HG02852 (cell line): Measurements from ENCODE around the gene KIF18B.

Source experiments
- ATAC-seq: cut with Tn5 transposase; IDR thresholded peaks from one replicate; pipeline ENCODE4 v1.9.1; 2021; ENCODE audit warnings: mild to moderate bottlenecking, moderate library complexity; ENCODE audit not compliant: unreplicated experiment

KIF18B gene

DNA sequence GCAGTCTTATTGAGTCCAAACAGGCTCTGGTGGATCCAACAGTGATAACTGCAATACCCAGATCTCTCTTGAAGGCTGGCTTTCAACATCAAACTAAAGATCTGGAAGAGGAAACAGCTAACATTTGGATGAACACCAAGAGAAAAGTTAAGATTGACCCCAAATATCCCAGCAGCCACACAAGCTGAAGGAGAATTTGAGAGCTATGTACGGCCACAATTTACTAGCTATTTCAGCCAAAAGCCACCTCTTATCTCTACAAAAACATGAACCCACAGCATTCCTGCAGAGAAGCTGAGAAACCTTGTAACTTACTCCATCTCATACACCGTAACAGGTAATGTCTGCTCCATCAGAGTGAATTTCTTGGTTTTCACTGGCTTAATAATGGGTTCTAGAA lies 62.6 kb downstream of the KIF18B start:
- ATAC-seq, result no peak

DNA sequence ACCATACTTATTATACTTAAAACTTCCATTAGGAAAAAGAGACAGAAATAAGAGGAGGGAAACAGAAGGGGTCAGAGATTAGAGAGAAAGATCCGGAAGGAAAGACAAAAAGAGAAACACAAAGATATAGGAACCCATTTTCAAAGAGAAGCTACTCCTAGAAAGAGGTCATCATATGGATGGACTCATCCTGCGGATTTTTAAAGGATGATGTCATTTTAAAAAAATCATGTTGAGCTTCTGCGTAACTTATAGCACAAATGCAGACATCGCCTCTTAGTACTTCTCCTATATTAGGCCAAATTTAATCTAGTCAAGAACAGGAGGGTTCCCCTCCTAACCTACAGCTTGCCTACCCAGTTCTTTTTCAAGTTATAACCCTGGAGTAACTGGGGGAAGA lies 66.4 kb downstream of the KIF18B start:
- no peak for ATAC-seq

DNA sequence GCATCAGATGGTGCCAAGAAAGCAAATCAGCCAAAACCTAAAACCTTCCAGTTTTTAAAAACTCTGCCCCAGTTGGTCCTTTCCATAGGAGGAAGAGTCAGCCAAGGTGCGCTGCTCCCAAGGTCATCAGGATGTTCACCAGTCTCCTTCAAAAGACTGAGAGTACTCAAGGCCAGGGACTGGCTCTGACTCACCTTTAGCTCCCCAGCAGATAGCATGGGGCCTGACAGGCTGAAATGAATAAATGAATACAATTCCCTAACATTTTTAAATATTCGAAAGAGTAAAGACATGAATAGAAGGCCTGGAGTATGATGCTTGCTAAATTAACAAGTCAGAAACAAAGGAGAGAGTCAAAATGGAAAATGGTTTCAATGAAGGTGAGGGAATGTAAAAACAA lies 67.5 kb downstream of the KIF18B start:
- ATAC-seq, result no peak

DNA sequence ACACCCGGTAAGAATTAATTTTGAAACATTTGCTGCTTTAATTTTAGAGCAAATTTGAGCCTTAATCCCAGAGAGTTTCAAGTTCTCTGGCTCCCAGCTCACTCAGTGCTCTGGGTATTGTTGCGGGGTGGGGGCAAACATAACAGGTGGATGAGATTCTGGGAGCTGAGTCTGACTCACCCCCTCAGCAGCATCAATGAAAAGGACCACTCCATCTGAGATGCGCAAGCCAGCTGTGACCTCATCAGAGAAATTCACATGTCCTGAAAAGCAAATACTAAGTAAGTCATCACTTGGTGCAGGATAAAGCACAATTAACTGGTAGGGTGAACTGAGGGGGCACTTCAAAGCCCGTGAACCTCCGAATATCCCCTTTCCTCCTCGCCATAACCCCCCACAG lies 68.2 kb downstream of the KIF18B start:
- no peak for ATAC-seq

DNA sequence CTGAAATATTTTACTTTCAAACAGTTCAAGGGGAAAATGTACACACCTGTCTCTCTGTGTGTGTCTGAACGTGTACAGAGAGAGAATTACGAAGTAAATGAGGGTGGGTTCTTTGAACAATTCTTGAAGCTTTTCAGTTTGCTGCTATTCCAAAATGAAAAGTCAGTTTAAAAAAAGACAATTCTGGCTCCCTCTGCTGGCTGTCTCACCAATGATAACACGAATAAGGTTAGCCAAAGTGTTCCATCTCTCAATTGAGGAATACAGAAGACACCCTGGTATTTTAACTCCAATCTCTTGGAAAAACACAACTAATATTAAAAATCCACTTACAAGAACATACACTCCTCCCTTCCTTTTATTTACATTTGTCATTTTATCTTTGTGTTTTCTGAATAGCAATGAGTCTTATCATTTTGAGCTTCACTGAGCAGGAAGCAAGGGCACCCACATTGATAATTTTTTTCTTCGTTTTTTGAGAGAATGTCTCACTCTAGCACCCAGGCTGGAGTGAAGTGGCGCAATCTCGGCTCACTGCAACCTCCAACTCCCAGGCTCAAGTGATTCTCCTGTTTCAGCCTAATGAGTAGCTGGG lies 68.8 kb downstream of the KIF18B start:
- no peak for ATAC-seq

DNA sequence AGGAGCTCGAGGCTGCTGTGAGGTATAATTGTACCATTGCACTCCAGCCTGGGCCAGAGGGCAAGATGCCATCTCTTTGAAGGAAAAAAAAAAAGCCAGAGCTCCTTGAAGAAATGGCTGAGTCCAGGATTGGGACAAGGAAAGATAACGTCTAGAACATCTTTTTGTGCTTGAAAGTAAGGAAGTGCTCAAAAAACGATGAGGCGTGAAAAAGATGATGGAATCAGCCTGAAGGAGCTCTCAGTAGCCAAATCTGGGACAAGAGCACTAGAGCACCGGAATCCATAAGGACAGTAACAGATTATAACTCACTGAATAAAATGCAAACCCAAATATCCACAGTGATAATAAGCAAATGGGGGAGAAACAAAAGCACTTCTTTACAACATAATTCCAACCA lies 70.5 kb downstream of the KIF18B start:
- no peak for ATAC-seq

DNA sequence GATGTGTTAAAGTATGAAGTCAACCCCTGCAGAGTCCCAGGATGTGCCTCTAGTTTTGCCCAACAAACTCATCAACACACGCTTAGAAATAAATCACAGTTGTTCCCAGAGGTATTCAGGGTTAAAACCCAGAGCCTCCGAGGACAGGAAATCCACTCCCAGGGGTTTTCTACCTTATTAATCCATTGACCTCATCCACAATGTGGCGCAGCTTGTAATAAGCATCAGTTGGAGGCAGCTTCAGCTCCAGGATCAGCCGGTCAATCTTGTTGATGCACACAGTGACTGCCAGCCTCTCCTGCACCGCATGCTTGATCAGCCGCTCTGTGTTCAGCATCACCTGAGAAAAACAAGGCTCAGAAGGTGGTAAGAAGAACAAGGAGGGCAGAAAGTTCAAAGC lies 71.8 kb downstream of the KIF18B start:
- ATAC-seq, result no peak
